Measurements from ENCODE around the gene NBAS.

GRCh38 chr2:15603948-15604347 is 42.8 kb upstream of the NBAS start:
- no peak for TF ChIP-seq POLR2AphosphoS5 (IDR thresholded peaks at IDR 0.05; ENCODE audit: low read depth, low read length)
- no peak for TF ChIP-seq SIN3A (IDR thresholded peaks at IDR 0.05; ENCODE audit: borderline replicate concordance, insufficient read depth, low read length)
- TF ChIP-seq TAF1 (IDR thresholded peaks at IDR 0.05; ENCODE audit: borderline replicate concordance, insufficient read depth, low read length) = no peak
- no peak for TF ChIP-seq REST (IDR thresholded peaks at IDR 0.05; ENCODE audit: insufficient read depth in 1 of 2, low read depth in 2 of 2, low read length in 2 of 2)

All from PFSK-1 (cell line).